Activated CD4-positive, alpha-beta T cell treated with anti-CD3 and anti-CD28 coated beads, Interleukin-2, amount 50 U/mL, for 1 hour (primary cell): ENCODE data around the gene DCLRE1B.

ENCODE experiments used
- DNase-seq: peaks from one replicate; pipeline ENCODE4 v3.0.0-alpha.2; 2020

Gene DCLRE1B

GRCh38 chr1:113904674-113905434, at the start of gene DCLRE1B, which contains the start of gene AP4B1:
DCLRE1B (plus strand) TSS chr1:113905326; CDS start chr1:113905587, 261 bp downstream.
AP4B1 (minus strand) TSS chr1:113904799; CDS start chr1:113904717, 82 bp downstream.
- peak; percentile 93 for DNase-seq

GRCh38 chr1:113855630-113856400, 49.3 kb upstream of the DCLRE1B start:
- DNase-seq: no peak

- no peak for DNase-seq
These were observed 48.7 kb upstream of the DCLRE1B start for GRCh38 chr1:113856401-113856790.

DNA sequence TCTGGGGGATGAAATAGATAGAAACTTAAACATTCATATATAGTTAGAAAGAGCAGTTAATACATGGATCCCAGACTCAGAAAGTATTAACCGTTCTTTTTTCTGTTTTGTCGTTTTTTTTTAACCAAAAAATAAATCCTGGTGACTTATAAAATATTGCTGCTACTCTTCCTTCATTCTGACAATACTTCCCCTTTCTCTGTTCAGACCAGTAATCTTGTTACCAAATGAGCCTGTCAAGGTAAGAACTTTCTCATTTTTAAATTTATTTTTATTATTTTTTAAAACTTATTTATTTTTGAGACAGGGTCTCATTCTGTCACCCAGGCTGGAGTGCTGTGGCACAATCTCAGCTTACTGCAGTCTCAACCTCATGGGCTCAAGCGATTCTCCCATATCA, 47.4 kb upstream of the DCLRE1B start:
- DNase-seq: no peak

GRCh38 chr1:113858418-113858817, 46.7 kb upstream of the DCLRE1B start:
- no peak for DNase-seq

GRCh38 chr1:113858982-113859381, 46.1 kb upstream of the DCLRE1B start:
- DNase-seq: no peak

DNA sequence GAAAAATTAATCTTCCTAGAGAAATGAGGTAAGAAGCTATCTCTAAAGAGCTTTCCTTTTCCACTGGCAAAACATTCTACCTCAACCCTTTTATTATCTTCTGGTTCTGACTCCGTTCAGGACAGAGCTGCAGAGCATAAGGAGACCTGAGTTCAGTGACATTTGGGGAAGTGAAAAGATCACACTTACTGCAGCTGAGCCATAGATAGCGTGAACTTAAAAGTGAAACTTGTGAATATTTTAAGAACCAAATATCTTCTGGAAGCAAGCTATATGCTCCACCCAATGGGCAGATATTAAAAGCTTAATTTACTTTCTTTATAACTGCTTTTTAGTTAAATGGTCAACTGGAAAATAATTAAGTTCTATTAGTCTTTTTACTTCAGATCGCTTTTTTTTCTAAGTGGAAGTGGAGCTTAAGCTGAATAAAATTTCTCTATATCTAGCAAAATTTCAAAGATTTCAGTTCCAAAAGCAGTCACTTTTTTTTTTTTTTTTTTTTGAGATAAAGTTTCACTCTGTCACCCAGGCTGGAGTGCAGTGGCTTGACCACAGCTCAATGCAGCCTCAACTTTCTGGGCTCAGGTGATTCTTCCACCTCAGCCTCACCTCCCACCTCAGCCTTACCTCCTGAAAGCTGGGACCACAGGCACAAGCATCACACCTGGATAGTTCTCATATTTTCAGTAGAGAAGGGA, 45.5 kb upstream of the DCLRE1B start:
- DNase-seq: no peak

- no peak for DNase-seq
These were observed 44.2 kb upstream of the DCLRE1B start for GRCh38 chr1:113860891-113861290.

DNA sequence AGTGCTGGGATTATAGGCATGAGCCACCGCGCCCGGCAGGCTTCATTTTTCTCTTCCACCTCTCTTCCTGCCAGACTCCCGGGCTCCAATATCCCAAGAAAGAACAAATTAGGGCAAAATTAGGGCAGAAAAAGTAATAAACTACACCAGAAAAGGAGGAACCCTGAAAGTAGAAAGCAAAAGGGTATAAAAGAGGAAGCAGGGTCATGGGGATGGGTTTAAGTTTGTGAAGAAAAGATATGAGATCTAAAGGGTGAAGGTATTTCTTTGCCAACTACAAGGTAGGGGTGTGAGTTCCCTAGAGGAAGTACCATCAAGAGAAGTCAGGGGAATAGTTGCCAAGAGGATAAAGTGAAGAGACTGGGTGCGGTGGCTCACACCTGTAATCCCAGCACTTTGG, 43.5 kb upstream of the DCLRE1B start:
- no peak for DNase-seq

DNA sequence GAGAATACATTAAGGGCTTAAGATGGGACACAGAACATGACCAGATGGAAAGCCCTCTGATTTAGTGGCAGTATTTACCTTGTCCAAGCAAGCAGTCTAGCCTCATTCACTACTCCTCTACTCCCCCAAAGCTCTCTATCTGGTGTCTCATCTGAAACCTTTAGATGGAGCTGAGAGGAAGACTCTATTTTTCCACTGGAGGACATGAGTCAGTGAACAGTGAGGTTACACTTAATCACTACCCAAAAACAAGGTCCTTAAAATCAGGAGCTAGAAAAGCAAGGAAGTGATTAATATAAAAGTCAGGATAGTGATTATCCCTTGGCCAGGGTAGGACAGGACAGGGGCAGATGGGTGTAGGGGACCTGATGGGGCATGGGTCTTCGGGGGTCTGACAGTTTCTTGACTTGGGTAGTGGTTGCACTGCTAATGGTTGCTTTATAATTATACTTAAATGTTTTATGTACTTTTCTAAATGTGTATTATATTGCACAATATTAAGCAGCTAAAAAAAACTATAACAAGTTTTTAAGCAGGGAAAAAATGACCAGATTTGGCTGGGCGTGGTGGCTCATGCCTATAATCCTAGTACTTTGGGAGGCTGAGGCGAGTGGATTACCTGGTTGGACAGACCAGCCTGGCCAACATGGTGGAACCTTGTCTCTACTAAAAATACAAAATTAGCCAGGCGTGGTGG, 36.6 kb upstream of the DCLRE1B start:
- no peak for DNase-seq

- no peak for DNase-seq
These were observed 34.3 kb upstream of the DCLRE1B start for GRCh38 chr1:113870778-113871177.

DNA sequence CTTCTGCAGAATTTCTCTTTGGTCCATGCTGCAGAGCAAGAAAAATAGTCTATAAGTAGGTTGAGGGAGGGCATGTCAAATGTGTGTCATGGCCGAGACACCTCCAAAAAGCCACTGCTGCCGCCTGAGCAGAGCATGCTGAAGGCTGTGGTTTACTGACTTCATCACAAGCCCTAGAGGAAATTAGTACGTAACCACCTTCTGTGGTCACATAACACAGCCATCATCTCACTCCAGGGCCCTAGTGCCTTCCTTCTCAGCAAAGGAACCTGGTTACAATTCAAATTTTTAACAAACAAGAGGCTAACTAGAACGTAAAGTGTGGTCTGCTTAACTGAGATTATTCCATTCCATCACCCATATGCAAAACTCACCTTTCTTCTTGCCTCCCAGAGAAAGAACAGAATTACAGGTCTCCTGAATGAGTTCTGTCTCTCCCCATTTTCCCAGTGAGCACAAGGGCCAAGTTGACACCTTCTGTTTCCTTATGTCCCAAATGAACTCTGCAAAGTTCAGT, 33.5 kb upstream of the DCLRE1B start, which contains the start of gene PTPN22:
Gene PTPN22 (minus strand): TSS at position 116 of the 517 bp plus-strand sequence.
- peak; percentile 77 for DNase-seq

- no peak for DNase-seq
These were observed 32.7 kb upstream of the DCLRE1B start for GRCh38 chr1:113872219-113872935.

GRCh38 chr1:113874012-113874879, 30.9 kb upstream of the DCLRE1B start:
- no peak for DNase-seq

DNA sequence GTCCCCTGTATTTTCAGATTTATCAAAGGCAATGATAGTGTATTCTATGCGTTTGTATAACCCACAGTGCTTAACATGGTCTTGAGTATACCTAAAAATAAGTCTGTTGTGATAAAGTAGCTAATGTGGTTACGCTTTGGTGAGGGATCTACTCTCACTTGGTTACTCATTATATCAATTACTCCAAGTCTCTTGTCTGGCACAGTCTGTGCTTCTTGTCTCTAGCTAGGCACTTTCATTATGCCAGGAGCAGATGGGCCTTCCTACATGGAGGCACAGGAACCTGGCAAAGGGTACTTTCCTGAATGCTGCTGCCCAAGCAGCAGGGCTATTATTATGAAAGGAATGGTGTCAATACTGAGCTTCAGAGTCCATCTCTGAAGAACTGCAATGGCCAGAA, 29.4 kb upstream of the DCLRE1B start:
- no peak for DNase-seq

DNA sequence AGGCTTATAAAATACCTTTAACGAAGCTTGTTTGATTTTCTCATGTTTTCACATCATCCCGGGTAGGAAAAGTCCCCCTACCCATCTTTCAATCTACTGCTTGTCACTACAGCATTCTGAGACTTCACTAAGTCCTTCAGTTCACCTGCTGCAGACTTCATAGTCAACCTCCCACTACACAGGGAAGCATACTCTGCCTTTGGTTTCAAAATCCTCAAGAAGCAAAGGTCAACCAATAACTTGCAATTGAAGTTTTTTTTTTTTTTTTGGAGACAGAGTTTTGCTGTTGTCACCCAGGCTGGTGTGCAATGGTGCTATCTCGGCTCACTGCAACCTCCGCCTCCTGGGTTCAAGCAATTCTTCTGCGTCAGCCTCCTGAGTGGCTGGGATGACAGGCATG, 28.9 kb upstream of the DCLRE1B start:
- no peak for DNase-seq

- DNase-seq: no peak
These were observed 25.4 kb upstream of the DCLRE1B start for GRCh38 chr1:113879739-113880038.

DNA sequence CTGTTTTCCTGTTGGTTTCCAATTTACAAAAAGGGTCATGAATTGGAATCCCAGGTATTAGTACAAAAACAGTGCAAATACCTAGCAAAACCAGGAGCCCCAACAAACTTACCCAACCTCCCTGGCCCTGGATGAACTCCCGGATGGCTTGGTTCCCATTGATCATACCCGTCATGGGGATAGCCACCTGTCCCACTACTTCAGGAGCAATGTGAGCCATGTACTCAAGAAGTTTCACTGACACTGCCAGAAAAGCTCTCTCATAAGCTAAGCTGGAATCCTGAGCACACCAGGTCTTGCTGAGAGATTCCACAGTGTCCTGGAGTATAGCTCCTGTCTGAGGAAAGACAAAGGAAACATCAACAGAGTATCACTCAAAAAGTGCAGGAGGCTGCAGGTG, 23.5 kb upstream of the DCLRE1B start:
- DNase-seq: no peak

GRCh38 chr1:113886417-113887401, 18.4 kb upstream of the DCLRE1B start:
- DNase-seq: no peak
